Measurements from ENCODE around the gene F11R.

- TF ChIP-seq POLR2A (IDR thresholded peaks at IDR 0.05) = no peak
- TF ChIP-seq, protein P1, sequence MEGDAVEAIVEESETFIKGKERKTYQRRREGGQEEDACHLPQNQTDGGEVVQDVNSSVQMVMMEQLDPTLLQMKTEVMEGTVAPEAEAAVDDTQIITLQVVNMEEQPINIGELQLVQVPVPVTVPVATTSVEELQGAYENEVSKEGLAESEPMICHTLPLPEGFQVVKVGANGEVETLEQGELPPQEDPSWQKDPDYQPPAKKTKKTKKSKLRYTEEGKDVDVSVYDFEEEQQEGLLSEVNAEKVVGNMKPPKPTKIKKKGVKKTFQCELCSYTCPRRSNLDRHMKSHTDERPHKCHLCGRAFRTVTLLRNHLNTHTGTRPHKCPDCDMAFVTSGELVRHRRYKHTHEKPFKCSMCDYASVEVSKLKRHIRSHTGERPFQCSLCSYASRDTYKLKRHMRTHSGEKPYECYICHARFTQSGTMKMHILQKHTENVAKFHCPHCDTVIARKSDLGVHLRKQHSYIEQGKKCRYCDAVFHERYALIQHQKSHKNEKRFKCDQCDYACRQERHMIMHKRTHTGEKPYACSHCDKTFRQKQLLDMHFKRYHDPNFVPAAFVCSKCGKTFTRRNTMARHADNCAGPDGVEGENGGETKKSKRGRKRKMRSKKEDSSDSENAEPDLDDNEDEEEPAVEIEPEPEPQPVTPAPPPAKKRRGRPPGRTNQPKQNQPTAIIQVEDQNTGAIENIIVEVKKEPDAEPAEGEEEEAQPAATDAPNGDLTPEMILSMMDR (IDR thresholded peaks at IDR 0.05) = peak in 1 of 3 experiments; percentile 17
These were observed 33.9 kb upstream of the F11R start for GRCh38 chr1:161054805-161055204.

All from testis (tissue), 2 donors.